Daoy (cell line): ENCODE results near the gene ZYG11A. TPM values are rescaled to one million over a fixed set of nuclear protein-coding genes. Genes with fewer than 3 reads are reported as not detected.

ENCODE experiments used
- DNase-seq: peaks from one replicate; pipeline ENCODE4 v3.0.0-alpha.2; 2015; ENCODE audit warnings: low read depth
- total RNA-seq: library from RNA; depleted of rRNA; stranded (reverse); fragments of >200 nt; shearing (Covaris generic); gene quantifications from 2 replicates; pipeline ENCODE4 v1.2.3, GENCODE V29; 2014; rRNA removed

The ZYG11A gene
- total RNA-seq, 1 experiment from 2014 or later: 2.5 TPM

- DNase-seq: no peak
Measured at GRCh38 chr1:52917156-52917555, 74.6 kb downstream of the ZYG11A start.

GRCh38 chr1:52917581-52917980 is 75.0 kb downstream of the ZYG11A start:
- DNase-seq: no peak

- DNase-seq: no peak
Measured at GRCh38 chr1:52918201-52918600, 75.6 kb downstream of the ZYG11A start.

- DNase-seq: no peak
Measured at GRCh38 chr1:52919051-52919722, 76.6 kb downstream of the ZYG11A start.

- no peak for DNase-seq
Measured at GRCh38 chr1:52919723-52920483, 77.3 kb downstream of the ZYG11A start.

- no peak for DNase-seq
Measured at GRCh38 chr1:52920791-52921291, 78.3 kb downstream of the ZYG11A start.

- no peak for DNase-seq
Measured at GRCh38 chr1:52925571-52926005, 83.0 kb downstream of the ZYG11A start.

- no peak for DNase-seq
Measured at GRCh38 chr1:52926864-52927211, 84.3 kb downstream of the ZYG11A start.

- peak; percentile 86 for DNase-seq
Measured at GRCh38 chr1:52927212-52928014, 84.9 kb downstream of the ZYG11A start, which contains the start of gene SCP2. Gene SCP2 (plus strand): TSS chr1:52927276. CDS start chr1:52927397, 121 bp downstream.

GRCh38 chr1:52928015-52928404 is 85.5 kb downstream of the ZYG11A start:
- DNase-seq: no peak

GRCh38 chr1:52929019-52929418 is 86.5 kb downstream of the ZYG11A start:
- DNase-seq: no peak

- no peak for DNase-seq
Measured at GRCh38 chr1:52937433-52938182, 95.0 kb downstream of the ZYG11A start.

- no peak for DNase-seq
Measured at GRCh38 chr1:52938183-52938451, 95.6 kb downstream of the ZYG11A start.

- no peak for DNase-seq
Measured at GRCh38 chr1:52943876-52944416, 101.4 kb downstream of the ZYG11A start.

GRCh38 chr1:52944566-52944965 is 102.0 kb downstream of the ZYG11A start:
- DNase-seq: no peak

Other genes with a start within 250 kb of the ZYG11A start
- gene GPX7, start 240.4 kb upstream of the ZYG11A start, total RNA-seq: 12.7 and 25.4 TPM in 2 replicates
- gene SHISAL2A, start 209.6 kb upstream of the ZYG11A start, total RNA-seq: 0.17 TPM in 1 of 2 replicates, not detected in the other
- gene COA7, start 144.4 kb upstream of the ZYG11A start, total RNA-seq: 11.9 and 12.6 TPM in 2 replicates
- gene ZYG11B, start 116.3 kb upstream of the ZYG11A start, total RNA-seq: 14.2 and 16.2 TPM in 2 replicates
- 6.6 and 17.6 TPM in 2 replicates for gene ECHDC2, start 79.0 kb downstream of the ZYG11A start, total RNA-seq
- 99.8 and 145 TPM in 2 replicates for gene SCP2, start 84.5 kb downstream of the ZYG11A start, total RNA-seq
- gene PODN, start 219.5 kb downstream of the ZYG11A start, total RNA-seq: not detected in 2 replicates